H1 (cell line): ENCODE measurements around the gene IAH1. TPM values are rescaled to one million over a fixed set of nuclear protein-coding genes. Genes with fewer than 3 reads are reported as not detected.

ENCODE experiments used
- CTCF ChIA-PET: fragments of 300-600 bp; sonication (Branson Sonifier 250); formaldehyde crosslinking; loops from one replicate; lab custom pipeline; 2021; ENCODE audit not compliant: partially characterized antibody; lab: Charles Lee
- POLR2A ChIA-PET: fragments of 300-600 bp; sonication (Branson Sonifier 250); formaldehyde crosslinking; loops from one replicate; lab custom pipeline; 2021; ENCODE audit warnings: inconsistent platforms; ENCODE audit not compliant: partially characterized antibody; lab: Charles Lee
- DNase-seq, 2 experiments: peaks; one replicate each; pipeline versions ENCODE4 v3.0.0 to v3.0.0-alpha.2; 2010 to 2022; ENCODE audit warnings: low spot score in 2 of 2, low read depth in 1 of 2, mixed read lengths in 1 of 2
- FAIRE-seq: peaks from 2 replicates; lab custom pipeline; 2011; peaks lifted over from hg19 to GRCh38; lab: Jason Lieb, UNC
- H2AFZ ChIP-seq: 2 replicates; pipeline ENCODE4 v1.8.1; 2012; ENCODE audit warnings: low read length, inconsistent platforms
- H2AK5ac ChIP-seq: 2 replicates; pipeline ENCODE4 v1.6.1; 2013; ENCODE audit warnings: low read depth, low read length
- H2BK120ac ChIP-seq: replicated peaks from 2 replicates; pipeline ENCODE3; 2013; ENCODE audit warnings: low read depth, low read length, inconsistent platforms
- H2BK12ac ChIP-seq: 2 replicates; pipeline ENCODE4 v1.6.1; 2013; ENCODE audit warnings: low read depth, low read length
- H2BK15ac ChIP-seq: 2 replicates; pipeline ENCODE4 v1.6.1; 2013; ENCODE audit warnings: low read length
- H2BK20ac ChIP-seq: 2 replicates; pipeline ENCODE4 v1.6.1; 2013; ENCODE audit warnings: low read length
- H2BK5ac ChIP-seq: 2 replicates; pipeline ENCODE4 v1.6.1; 2013; ENCODE audit warnings: low read depth, low read length
- H3K14ac ChIP-seq: 2 replicates; pipeline ENCODE4 v1.6.1; 2013; ENCODE audit warnings: inconsistent platforms; ENCODE audit not compliant: insufficient read length
- H3K18ac ChIP-seq: 2 replicates; pipeline ENCODE4 v1.6.1; 2013; ENCODE audit warnings: low read length; ENCODE audit errors: extremely low read depth
- H3K23ac ChIP-seq: 2 replicates; pipeline ENCODE4 v1.6.1; 2013; ENCODE audit warnings: inconsistent platforms; ENCODE audit not compliant: insufficient read length
- H3K23me2 ChIP-seq: 2 replicates; pipeline ENCODE4 v1.6.1; 2013; ENCODE audit warnings: low read depth, low read length
- H3K27ac ChIP-seq: 2 replicates; pipeline ENCODE4 v1.6.1; 2011; ENCODE audit warnings: low read depth, low read length, inconsistent platforms
- H3K27me3 ChIP-seq, 4 experiments: replicated peaks in 1 of 4; 1 replicate in 1 of 4; 2 replicates in 3 of 4; pipeline versions ENCODE4 v1.6.1 to v1.8.1; 2011 to 2013; ENCODE audit warnings: low read length in 3 of 4, mild to moderate bottlenecking in 3 of 4, inconsistent platforms in 2 of 4, mixed read lengths in 2 of 4, moderate library complexity in 1 of 4; ENCODE audit not compliant: control insufficient read depth in 3 of 4, insufficient read depth in 3 of 4; ENCODE audit errors: extremely low read depth in 1 of 4
- H3K36me3 ChIP-seq, 4 experiments: 2 replicates each; pipeline versions ENCODE4 v1.6.1 to v1.8.1; 2011 to 2013; ENCODE audit warnings: mild to moderate bottlenecking in 4 of 4, low read length in 3 of 4, moderate library complexity in 2 of 4, control low read depth in 1 of 4, inconsistent platforms in 1 of 4; ENCODE audit not compliant: insufficient read depth in 4 of 4, control insufficient read depth in 2 of 4
- H3K4ac ChIP-seq: replicated peaks from 2 replicates; pipeline ENCODE3; 2013; ENCODE audit warnings: low read length, low read depth, mixed read lengths, inconsistent platforms; ENCODE audit not compliant: insufficient read length
- H3K4me1 ChIP-seq, 4 experiments: replicated peaks in 1 of 4; 1 replicate in 1 of 4; 2 replicates in 3 of 4; pipeline versions ENCODE4 v1.6.1 to v1.8.1; 2011 to 2013; ENCODE audit warnings: low read length in 3 of 4, inconsistent platforms in 2 of 4, mixed read lengths in 1 of 4; ENCODE audit not compliant: insufficient read depth in 4 of 4, control insufficient read depth in 3 of 4
- H3K4me2 ChIP-seq, 2 experiments: 2 replicates each; pipeline versions ENCODE4 v1.6.1 to v1.8.1; 2011 to 2013; ENCODE audit warnings: low read depth in 2 of 2, low read length in 2 of 2, control low read depth in 1 of 2, inconsistent platforms in 1 of 2, mild to moderate bottlenecking in 1 of 2; ENCODE audit not compliant: insufficient read depth in 1 of 2
- H3K4me3 ChIP-seq, 4 experiments: fragments of 200-600, 300-600 bp in 1 of 4; sonication (generic), shearing (Covaris generic), sonication (Bioruptor Twin) in 1 of 4; 2 replicates each; pipeline versions ENCODE4 v1.5.1 to v1.8.1; 2011 to 2016; ENCODE audit warnings: low read length in 4 of 4, low read depth in 3 of 4, control low read depth in 2 of 4, inconsistent platforms in 2 of 4, mild to moderate bottlenecking in 2 of 4, mixed read lengths in 1 of 4, moderate library complexity in 1 of 4; ENCODE audit not compliant: insufficient read depth in 2 of 4; ENCODE audit errors: extremely low read depth in 1 of 4
- H3K56ac ChIP-seq: replicated peaks from 2 replicates; pipeline ENCODE3; 2013; ENCODE audit warnings: low read depth, mild to moderate bottlenecking, mixed read lengths, low read length, inconsistent platforms; ENCODE audit not compliant: insufficient read length
- H3K79me1 ChIP-seq: 2 replicates; pipeline ENCODE4 v1.6.1; 2013; ENCODE audit warnings: low read depth, low read length, control low read depth
- H3K79me2 ChIP-seq, 2 experiments: 2 replicates each; pipeline versions ENCODE4 v1.6.1 to v1.8.1; 2012 to 2013; ENCODE audit warnings: low read length in 2 of 2, mild to moderate bottlenecking in 2 of 2, inconsistent platforms in 1 of 2; ENCODE audit not compliant: insufficient read depth in 2 of 2, control insufficient read depth in 1 of 2
- H3K9ac ChIP-seq, 4 experiments: replicated peaks in 1 of 4; 1 replicate in 1 of 4; 2 replicates in 3 of 4; pipeline versions ENCODE4 v1.6.1 to v1.8.1; 2011 to 2013; ENCODE audit warnings: low read depth in 3 of 4, low read length in 3 of 4, control low read depth in 2 of 4, mild to moderate bottlenecking in 2 of 4, moderate library complexity in 2 of 4, inconsistent platforms in 1 of 4; ENCODE audit errors: extremely low read depth in 1 of 4
- H3K9me3 ChIP-seq, 2 experiments: 2 replicates each; pipeline versions ENCODE4 v1.6.1 to v1.8.1; 2012 to 2013; ENCODE audit warnings: mild to moderate bottlenecking in 2 of 2, moderate library complexity in 2 of 2, control low read depth in 1 of 2, inconsistent platforms in 1 of 2, low read depth in 1 of 2, low read length in 1 of 2, mixed read lengths in 1 of 2; ENCODE audit not compliant: insufficient read depth in 2 of 2
- H4K20me1 ChIP-seq, 2 experiments: replicated peaks in 1 of 2; 2 replicates each; pipeline versions ENCODE3 to v1.8.1; 2011 to 2013; ENCODE audit warnings: inconsistent platforms in 2 of 2, low read length in 2 of 2, mild to moderate bottlenecking in 1 of 2; ENCODE audit not compliant: insufficient read depth in 2 of 2, control insufficient read depth in 1 of 2
- H4K5ac ChIP-seq: 2 replicates; pipeline ENCODE4 v1.6.1; 2013; ENCODE audit warnings: low read length, low read depth, mixed read lengths, inconsistent platforms; ENCODE audit not compliant: insufficient read length
- H4K8ac ChIP-seq: 2 replicates; pipeline ENCODE4 v1.8.0; 2013; ENCODE audit warnings: mild to moderate bottlenecking, moderate library complexity, low read length, inconsistent platforms; ENCODE audit not compliant: insufficient read depth; ENCODE audit errors: extremely low read depth
- H4K91ac ChIP-seq: replicated peaks from 2 replicates; pipeline ENCODE3; 2013; ENCODE audit warnings: low read length, mixed read lengths, inconsistent platforms; ENCODE audit not compliant: insufficient read length
- NRF1 ChIP-seq: IDR thresholded peaks from 2 replicates; pipeline ENCODE4 v1.6.1; 2011; ENCODE audit warnings: mild to moderate bottlenecking, low read depth, low read length, improper control_type of control experiment
- RFX5 ChIP-seq: IDR thresholded peaks from 2 replicates; pipeline ENCODE4 v1.6.1; 2011; ENCODE audit warnings: low read depth, low read length, improper control_type of control experiment, borderline replicate concordance
- WGBS, 2 experiments: shearing (Covaris generic) in 1 of 2; methylation state at CpG; one replicate each; pipeline versions ENCODE4 v1.1.6 to v1.1.7; 2013 to 2015; ENCODE audit warnings: low lambda C conversion rate in 2 of 2, mixed read lengths in 2 of 2, inconsistent platforms in 1 of 2, low coverage in 1 of 2, missing lambda C conversion rate in 1 of 2; ENCODE audit not compliant: insufficient replicate concordance in 2 of 2, insufficient coverage in 1 of 2, insufficient read length in 1 of 2; ENCODE audit errors: extremely low coverage in 1 of 2, missing lambda C conversion rate in 1 of 2; 5-methylcytosine and 5-hydroxymethylcytosine counted together
- polyA plus RNA-seq, 7 experiments: library from polyadenylated mRNA; depleted of rRNA in 3 of 7; stranded (reverse) in 5 of 7; unstranded in 2 of 7; fragments of >200 nt in 5 of 7; fragments of 200-250 nt in 2 of 7; gene quantifications; 1 replicate in 5 of 7; 2 replicates in 1 of 7; 4 replicates in 1 of 7; pipeline versions ENCODE4 v1.2.1 to v1.2.3, GENCODE V29; 2011 to 2013; ENCODE audit warnings: missing spikeins in 2 of 7, mixed read lengths in 2 of 7
- total RNA-seq: library from RNA; stranded (reverse); fragmentation: NEBNext Ultra II Directional; extraction: Animal tissue kit (Norgen Biotek cat#: 25700); gene quantifications from 2 replicates; pipeline ENCODE4 v1.2.1, GENCODE V29; 2021

Gene IAH1
- total and polyA plus RNA-seq, 2 of the 8 experiments (the other 6 are each of a cell fraction or from before 2014, with no cell fraction given): 15.1 to 21.5 TPM

GRCh38 chr2:9525266-9525665, 50.9 kb downstream of the IAH1 start:
- Histone ChIP-seq H2AK5ac (no peak overlapping the region), H2BK5ac (no peak overlapping the region), H3K4me1 (no peaks in the 10 kb centered on the region), H3K9me3 (no peaks in the 10 kb centered on the region), H2BK120ac (no peak overlapping the region), H3K23ac (no peak overlapping the region), H3K4me2 (no peak overlapping the region), H3K27me3 (no peaks in the 10 kb centered on the region), H3K4me3 (no peak overlapping the region), H3K14ac (no peak overlapping the region), H2AFZ (no peak overlapping the region), H2BK15ac (no peak overlapping the region), H3K56ac (no peak overlapping the region), H3K79me2 (no peaks in the 10 kb centered on the region), H4K91ac (no peak overlapping the region), H3K27ac (no peak overlapping the region), H3K36me3 (peaks cover 0 to 11% (median 6%) of the 10 kb centered on the region in 4 experiments; a peak in 5 of 8 replicates), H2BK12ac (no peak overlapping the region), H4K20me1 (no peaks in the 10 kb centered on the region), H2BK20ac (no peak overlapping the region), H4K5ac (no peak overlapping the region), H3K23me2 (no peaks in the 10 kb centered on the region), H3K79me1 (no peaks in the 10 kb centered on the region), H4K8ac (no peak overlapping the region), H3K9ac (no peak overlapping the region), H3K4ac (no peak overlapping the region), H3K18ac (no peak overlapping the region)
- DNase-seq (no peak), FAIRE-seq (no peak)
- WGBS, 2 experiments: 81% methylated on average over 1 of the region's 2 CpGs; no CpG with 5 or more reads in 1 of the 2 experiments
- ChIA-PET POLR2A (interaction anchor here (1.1 kb wide), 1 partner anchor 30 kb away, joined by 4 read pairs; the partner anchor contains the start of gene ADAM17), CTCF (no interaction called here)
- TF ChIP-seq RFX5 (no peak), NRF1 (no peak)
